Activated CD4-positive, alpha-beta T cell treated with anti-CD3 and anti-CD28 coated beads for 48 hours (primary cell): ENCODE results near the gene TRAF3IP3.

ENCODE experiments used
- DNase-seq: peaks from one replicate; pipeline ENCODE4 v3.0.0-alpha.2; 2020

The TRAF3IP3 gene

GRCh38 chr1:209802117-209802779 is 46.4 kb downstream of the TRAF3IP3 start:
- DNase-seq: no peak

DNA sequence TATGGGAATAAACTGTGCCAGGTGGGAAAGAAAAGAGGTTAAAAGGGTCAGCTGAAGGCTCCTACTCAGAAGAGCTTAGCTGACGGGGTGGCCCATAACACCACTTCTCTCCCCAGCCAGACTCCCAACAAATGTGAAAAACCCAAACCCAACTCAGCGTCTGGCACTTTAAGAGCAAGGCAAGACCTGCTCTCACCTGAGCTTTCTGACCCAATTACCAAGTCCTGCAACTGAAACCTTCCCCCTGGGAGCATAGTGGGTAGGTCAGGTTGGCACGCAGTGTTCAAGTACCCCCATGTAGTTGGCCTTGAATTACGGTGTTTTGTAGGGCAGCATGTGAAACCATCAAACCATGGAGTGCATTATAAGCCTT is 46.9 kb downstream of the TRAF3IP3 start:
- no peak for DNase-seq

- DNase-seq: no peak
Measured at GRCh38 chr1:209803568-209803967, 47.7 kb downstream of the TRAF3IP3 start.

GRCh38 chr1:209805341-209805781 is 49.5 kb downstream of the TRAF3IP3 start:
- no peak for DNase-seq

DNA sequence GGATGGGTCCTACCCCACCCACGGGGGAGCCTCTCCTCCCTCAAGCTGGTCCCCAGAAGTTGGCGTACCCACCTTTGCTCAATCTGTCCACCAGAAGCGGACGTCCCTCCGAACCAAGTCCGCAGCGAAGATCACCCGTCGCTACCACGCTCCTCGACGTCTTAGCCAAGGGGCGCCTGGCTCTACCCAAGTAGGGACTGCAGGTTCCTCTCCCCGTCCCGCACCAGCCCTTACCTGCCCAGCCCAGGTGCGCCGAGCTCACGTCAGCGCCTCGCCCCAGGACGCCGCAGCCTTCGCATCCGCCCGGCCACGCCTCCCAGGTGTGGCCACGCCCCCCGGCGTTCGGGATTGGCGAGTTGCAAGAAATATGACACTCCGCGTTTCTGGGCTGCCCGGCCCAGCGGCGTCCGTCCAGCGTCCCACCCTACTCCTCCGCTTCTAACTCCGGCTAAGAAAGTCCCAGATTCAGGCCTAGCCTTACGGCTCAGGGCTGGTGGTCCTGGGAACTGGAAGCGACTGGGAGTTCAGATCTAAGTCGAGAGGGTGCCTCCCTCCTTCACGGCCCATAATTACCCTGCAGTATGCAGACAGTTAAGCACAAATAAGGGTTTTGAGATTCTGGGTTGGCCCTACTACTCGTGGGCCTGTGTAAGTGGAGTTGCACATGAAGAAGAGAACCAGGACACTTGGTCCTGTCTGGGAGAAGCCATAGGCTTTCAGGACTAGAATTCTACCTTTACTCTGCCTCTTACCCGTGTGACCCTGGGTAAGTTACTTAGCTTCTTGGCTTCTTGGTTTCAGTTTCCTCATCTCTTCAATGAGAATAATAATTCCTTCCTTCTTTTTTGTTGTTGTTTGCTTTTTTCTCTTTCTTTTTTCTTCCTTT is 50.3 kb downstream of the TRAF3IP3 start, which contains the start of gene IRF6:
IRF6 (minus strand) TSS at position 268 of the 886 bp plus-strand sequence. CDS start 4,729 bp downstream, outside the sequence.
- DNase-seq: peak; percentile 74

DNA sequence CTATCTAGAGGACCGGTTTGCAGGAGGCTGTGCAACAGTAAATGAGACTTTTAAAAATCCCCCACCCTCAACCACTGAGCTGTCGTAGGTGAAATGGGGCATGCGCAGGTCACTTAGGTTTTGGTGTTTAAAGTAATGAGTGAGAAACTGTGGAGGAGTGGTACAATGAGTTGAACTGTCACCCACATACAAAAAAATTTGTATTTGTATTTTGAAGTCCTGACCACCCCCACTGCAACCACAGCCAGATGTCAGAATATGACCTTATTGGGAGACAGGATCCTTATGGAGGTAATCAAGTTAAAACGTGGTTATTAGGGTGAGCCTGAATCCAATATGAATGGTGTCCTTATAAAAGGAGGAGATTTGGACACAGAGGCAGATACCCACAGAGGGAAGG is 51.7 kb downstream of the TRAF3IP3 start:
- DNase-seq: no peak

GRCh38 chr1:209808059-209808581 is 52.3 kb downstream of the TRAF3IP3 start:
- DNase-seq: no peak

GRCh38 chr1:209809611-209810010 is 53.8 kb downstream of the TRAF3IP3 start:
- no peak for DNase-seq

DNA sequence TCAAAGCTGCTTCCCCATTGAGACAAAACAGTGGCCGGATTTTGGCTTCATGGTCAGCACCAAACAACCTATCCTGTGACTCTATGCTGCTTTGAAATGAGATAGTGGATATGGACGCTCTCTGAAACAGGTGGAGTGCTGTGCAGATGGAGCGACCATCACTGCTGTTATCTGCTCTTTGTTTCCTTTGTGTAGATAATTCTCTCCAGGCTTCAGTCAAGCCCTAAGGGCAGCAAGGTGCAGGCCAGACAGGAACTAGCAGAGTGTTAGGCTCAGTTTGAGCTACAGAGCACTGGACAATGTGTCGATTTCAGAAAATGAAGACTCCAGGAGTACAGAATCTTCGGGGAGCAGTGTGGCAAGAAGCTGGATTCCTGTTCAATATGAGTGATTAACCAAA is 54.9 kb downstream of the TRAF3IP3 start:
- DNase-seq: no peak

- no peak for DNase-seq
Measured at GRCh38 chr1:209813902-209814301, 58.0 kb downstream of the TRAF3IP3 start.

DNA sequence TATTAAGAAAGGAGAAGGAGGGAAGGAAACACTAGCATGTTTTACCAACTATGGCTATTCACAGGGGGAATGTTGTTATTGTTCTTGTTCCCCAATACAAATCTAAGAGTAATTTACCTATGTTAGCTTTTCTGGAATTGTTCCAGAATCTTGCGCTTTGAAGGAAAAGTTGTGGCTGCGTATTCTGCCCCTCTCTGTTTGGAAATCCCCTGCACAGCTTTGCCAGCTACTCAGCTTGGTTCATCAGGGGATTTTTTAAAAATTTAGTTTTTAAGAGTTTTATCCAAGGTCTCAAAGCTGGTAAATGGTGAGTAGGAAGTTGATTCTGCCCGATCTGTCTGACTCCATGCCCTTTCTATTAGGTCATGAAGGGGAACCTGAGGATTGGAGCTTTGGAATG is 59.6 kb downstream of the TRAF3IP3 start:
- DNase-seq: no peak

- DNase-seq: no peak
Measured at GRCh38 chr1:209815931-209816341, 60.1 kb downstream of the TRAF3IP3 start.

GRCh38 chr1:209816923-209817322 is 61.1 kb downstream of the TRAF3IP3 start:
- DNase-seq: no peak

GRCh38 chr1:209817691-209818090 is 61.8 kb downstream of the TRAF3IP3 start:
- DNase-seq: no peak

DNA sequence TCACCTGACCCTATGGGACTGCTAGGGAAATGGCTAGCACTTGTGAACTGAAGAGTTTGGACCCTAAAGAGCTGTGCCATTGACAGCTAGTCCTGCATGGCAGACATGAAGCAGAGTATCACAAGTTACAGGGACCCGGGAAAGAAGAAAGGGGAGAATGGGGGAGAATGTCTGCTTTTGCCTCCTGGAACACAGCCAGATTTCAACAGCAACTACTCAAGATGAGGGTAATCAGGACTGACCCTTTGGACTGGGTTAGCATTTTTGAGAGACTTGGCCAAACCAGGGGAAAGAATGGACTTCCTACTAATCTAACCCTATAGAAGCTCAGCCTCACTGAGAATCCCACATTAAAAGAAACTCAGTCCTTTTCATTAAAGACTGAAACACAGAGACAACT is 63.2 kb downstream of the TRAF3IP3 start:
- no peak for DNase-seq

GRCh38 chr1:209820986-209821385 is 65.1 kb downstream of the TRAF3IP3 start:
- no peak for DNase-seq

DNA sequence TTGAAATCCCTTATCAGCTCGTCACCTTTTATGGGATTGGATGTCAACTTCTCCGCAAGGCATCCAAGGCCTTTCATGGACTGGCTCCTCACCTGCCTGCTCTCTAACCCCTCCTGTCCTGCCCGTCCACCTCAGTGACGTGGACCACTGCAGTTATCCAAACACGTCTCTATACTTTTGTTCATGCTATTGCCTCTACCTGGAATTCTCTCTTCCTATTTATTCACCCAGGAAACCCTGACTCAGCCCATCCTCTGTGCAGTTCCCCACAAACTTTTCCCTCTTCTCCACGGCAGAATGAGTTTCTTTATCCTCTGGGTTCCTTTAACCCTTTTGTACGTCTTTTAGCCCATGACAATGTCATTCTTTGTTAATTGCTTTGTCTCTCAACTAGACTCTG is 66.9 kb downstream of the TRAF3IP3 start:
- no peak for DNase-seq

- no peak for DNase-seq
Measured at GRCh38 chr1:209823143-209824041, 67.5 kb downstream of the TRAF3IP3 start.

DNA sequence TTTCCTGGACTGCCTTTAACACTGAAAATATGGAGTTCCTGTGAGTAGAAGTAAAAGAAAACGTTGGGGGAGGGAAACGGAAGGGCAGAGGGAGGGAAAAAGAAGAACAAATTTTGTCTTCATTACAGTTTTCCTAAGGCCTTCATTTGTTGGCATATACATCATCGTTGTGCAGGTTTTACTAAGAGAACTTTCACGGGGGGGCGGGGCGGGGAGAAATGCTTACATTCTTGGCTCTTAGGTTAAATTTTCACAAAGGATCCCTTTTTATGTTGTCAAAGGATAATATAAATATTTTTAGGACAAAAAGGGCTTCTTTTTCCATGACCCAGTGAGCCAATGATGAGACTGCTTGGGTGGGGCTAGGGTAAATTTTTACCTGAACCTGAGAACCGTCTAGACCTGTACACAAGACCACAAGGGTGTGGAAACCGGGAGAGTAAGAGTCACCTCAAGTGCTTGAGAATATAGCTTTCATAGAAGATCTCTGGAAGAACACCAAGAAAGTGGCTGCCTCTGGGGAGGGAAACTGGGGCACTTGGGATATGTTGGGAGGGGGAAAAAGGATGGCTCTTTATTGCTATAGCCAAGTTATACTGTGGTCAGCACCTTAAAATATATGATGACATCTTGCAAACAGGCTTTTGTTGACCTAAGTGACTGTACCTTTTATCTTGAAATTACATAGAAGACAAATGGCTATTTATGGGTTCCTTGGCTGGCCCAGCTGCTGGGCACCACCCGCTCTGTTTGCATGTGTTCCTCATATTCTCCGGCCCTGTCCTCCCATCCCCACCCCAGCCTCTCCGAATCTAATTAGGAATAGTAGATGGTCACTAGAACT is 70.0 kb downstream of the TRAF3IP3 start:
- no peak for DNase-seq

GRCh38 chr1:209827384-209828262 is 71.8 kb downstream of the TRAF3IP3 start, which contains the start of gene UTP25:
Gene UTP25, plus strand, starts transcription at chr1:209827972. Its CDS starts 92 bp downstream, at chr1:209828064.
- DNase-seq: peak; percentile 95

GRCh38 chr1:209829716-209830115 is 73.9 kb downstream of the TRAF3IP3 start:
- DNase-seq: no peak
